ENCODE results near the gene PHC1.
"Not testable (repeated sequence)": the region's sequence is repeated elsewhere in the genome, so short reads cannot be mapped to it uniquely, and the experiment has no call there.

The PHC1 gene

DNA sequence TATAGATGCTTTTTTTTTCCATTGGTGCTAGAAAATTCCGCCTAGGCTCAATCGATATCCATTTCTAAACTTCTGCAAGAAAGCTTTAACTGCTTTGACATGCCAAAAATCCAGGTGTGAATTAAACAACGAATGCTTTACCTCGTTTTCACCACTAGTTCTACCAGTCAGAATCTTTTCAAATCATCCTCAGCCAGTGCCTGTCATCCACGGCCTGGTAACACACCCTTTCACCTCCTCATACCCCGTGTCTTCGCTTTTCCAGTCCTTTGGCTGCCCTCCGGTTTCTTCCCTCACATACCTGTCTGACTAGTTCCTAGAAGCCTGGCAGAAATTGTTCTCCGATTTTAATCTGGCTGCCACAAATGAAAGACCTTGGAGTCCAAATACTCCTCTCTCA is 1.4 kb upstream of the PHC1 start:
- no peak for TF ChIP-seq POLR2AphosphoS5 (IDR thresholded peaks at IDR 0.05; ENCODE audit: low read depth, low read length)
- no peak for TF ChIP-seq TAF1 (IDR thresholded peaks at IDR 0.05; ENCODE audit: borderline replicate concordance, low read depth, low read length)
- TF ChIP-seq POLR2A (IDR thresholded peaks at IDR 0.05; ENCODE audit: low read depth, low read length): no peak
- no peak for DNase-seq (ENCODE audit: insufficient read length)
- no peak for FAIRE-seq

DNA sequence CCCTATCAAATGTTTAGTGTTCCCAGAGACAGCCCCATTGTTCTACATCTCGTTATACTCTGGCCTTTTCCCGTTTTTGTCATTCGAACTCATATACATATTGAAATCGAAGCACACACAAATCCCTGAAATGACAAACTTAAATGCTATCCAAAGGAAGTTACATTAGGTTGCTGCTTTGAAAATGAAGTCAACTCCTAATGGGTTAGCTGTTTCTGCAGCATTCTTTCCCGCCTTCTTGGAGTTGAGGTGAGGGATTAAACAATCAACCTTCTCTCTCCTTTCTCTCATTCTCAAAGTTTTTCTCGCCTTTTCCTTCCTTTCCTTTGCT is 642 bp upstream of the PHC1 start:
- FAIRE-seq (no peak), DNase-seq (ENCODE audit: insufficient read length) (no peak)
- TF ChIP-seq POLR2AphosphoS5 (IDR thresholded peaks at IDR 0.05; ENCODE audit: low read depth, low read length): no peak
- no peak for TF ChIP-seq POLR2A (IDR thresholded peaks at IDR 0.05; ENCODE audit: low read depth, low read length)
- no peak for TF ChIP-seq TAF1 (IDR thresholded peaks at IDR 0.05; ENCODE audit: borderline replicate concordance, low read depth, low read length)

DNA sequence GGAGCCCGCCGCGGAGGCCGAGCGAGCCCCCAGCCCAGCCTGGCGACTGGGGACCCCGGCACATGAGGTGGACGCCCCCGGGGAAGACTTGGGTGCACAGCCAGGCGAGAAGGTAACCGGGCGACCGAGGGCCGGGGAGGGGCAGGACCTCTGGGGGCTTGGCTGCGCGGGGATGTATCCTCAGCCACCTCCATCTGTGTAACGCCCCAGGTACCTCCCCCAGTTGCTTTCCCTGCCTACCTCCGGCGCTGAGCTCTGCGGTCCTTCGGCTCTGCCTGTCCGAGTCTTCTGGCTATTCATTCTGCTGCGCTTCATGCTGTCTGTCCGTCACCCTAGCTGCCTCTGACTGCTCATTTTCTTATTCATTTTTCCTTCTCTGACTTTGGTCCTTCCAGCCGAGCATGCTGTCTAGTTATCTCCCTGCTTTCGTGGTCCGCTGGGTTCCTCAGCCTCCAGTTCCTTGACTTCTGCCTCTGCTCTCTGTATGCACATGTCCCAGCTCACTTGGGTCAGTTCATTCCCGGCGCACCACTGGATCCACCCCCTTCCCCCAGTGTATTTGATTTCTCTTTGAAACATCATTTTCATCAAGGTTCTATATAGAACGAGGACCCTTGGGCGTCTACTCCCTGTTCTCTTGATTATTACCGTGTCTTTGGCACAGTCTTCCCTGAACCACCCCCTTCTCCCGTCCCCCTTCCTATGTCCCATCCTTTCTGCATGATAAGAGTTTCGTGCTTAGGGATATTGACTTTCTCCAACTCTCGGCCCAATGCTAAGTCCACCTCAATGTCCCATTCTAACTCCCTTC is 612 bp downstream of the PHC1 start:
- DNase-seq (ENCODE audit: insufficient read length) (peak; percentile 65), FAIRE-seq (peak; percentile 38)
- no peak for TF ChIP-seq POLR2A (IDR thresholded peaks at IDR 0.05; ENCODE audit: low read depth, low read length)
- no peak for TF ChIP-seq POLR2AphosphoS5 (IDR thresholded peaks at IDR 0.05; ENCODE audit: low read depth, low read length)
- no peak for TF ChIP-seq TAF1 (IDR thresholded peaks at IDR 0.05; ENCODE audit: borderline replicate concordance, low read depth, low read length)

- TF ChIP-seq TAF1 (IDR thresholded peaks at IDR 0.05; ENCODE audit: borderline replicate concordance, low read depth, low read length) (no peak), POLR2AphosphoS5 (IDR thresholded peaks at IDR 0.05; ENCODE audit: low read depth, low read length) (no peak)
- no peak for DNase-seq (ENCODE audit: insufficient read length)
- no peak for FAIRE-seq
These were observed 1.8 kb downstream of the PHC1 start for GRCh38 chr12:8916154-8916553.

GRCh38 chr12:8917031-8917430 is 2.7 kb downstream of the PHC1 start:
- DNase-seq (ENCODE audit: insufficient read length) (no peak), FAIRE-seq (no peak)
- no peak for TF ChIP-seq POLR2A (IDR thresholded peaks at IDR 0.05; ENCODE audit: low read depth, low read length)
- no peak for TF ChIP-seq TAF1 (IDR thresholded peaks at IDR 0.05; ENCODE audit: borderline replicate concordance, low read depth, low read length)
- TF ChIP-seq POLR2AphosphoS5 (IDR thresholded peaks at IDR 0.05; ENCODE audit: low read depth, low read length): no peak

GRCh38 chr12:8917751-8918150 is 3.4 kb downstream of the PHC1 start:
- FAIRE-seq (no peak), DNase-seq (ENCODE audit: insufficient read length) (no peak)
- no peak for TF ChIP-seq TAF1 (IDR thresholded peaks at IDR 0.05; ENCODE audit: borderline replicate concordance, low read depth, low read length)
- TF ChIP-seq POLR2AphosphoS5 (IDR thresholded peaks at IDR 0.05; ENCODE audit: low read depth, low read length): no peak
- no peak for TF ChIP-seq POLR2A (IDR thresholded peaks at IDR 0.05; ENCODE audit: low read depth, low read length)

GRCh38 chr12:8919643-8920042 is 5.3 kb downstream of the PHC1 start:
- DNase-seq (ENCODE audit: insufficient read length); FAIRE-seq: not testable (repeated sequence)

DNA sequence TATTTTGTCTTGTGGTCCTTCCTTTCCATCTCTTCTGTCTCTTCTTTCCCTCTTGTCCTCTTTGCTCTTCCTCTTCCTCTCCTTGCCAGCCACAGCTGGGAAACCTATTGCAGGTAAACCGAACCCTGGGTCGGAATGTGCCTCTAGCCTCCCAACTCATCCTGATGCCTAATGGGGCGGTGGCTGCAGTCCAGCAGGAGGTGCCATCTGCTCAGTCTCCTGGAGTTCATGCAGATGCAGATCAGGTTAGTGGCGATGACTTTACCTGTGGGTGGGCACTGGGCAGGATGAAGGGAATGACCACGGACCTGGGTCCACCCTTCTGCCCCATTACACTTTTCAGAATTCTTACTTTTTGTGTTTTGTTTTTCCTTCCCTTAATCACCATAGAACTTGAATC is 8.2 kb downstream of the PHC1 start:
- DNase-seq (ENCODE audit: insufficient read length): no peak
- FAIRE-seq: no peak

DNA sequence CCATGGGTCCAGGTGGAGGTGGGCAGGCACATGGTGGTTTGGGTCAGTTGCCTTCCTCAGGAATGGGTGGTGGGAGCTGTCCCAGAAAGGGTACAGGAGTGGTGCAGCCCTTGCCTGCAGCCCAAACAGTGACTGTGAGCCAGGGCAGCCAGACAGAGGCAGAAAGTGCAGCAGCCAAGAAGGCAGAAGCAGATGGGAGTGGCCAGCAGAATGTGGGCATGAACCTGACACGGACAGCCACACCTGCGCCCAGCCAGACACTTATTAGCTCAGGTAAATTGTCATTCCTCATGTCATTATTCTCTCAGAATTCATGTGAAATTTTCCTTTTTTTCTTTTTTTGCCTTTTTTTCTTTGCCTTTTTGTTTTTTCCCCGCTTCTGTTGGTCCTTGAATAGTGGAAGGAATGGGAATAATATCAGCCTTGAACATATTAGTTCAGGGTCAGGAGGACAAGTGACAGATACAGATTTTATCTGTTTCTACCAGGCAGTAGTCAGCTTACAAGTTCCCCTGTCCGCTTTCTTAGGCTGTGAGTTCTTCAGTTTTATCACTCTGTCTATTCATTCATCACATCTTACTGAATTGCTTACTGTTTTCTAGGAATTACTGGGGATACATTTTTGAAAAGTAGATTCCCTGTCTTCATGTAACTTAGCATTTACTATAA is 16.5 kb downstream of the PHC1 start:
- not testable (repeated sequence) for DNase-seq (ENCODE audit: insufficient read length); FAIRE-seq

More for the DNA sequence above, 8.2 kb downstream of the PHC1 start:
- TF ChIP-seq POLR2A (IDR thresholded peaks at IDR 0.05; ENCODE audit: low read depth, low read length) (no peak), POLR2AphosphoS5 (IDR thresholded peaks at IDR 0.05; ENCODE audit: low read depth, low read length) (no peak), TAF1 (IDR thresholded peaks at IDR 0.05; ENCODE audit: borderline replicate concordance, low read depth, low read length) (no peak)

DNA sequence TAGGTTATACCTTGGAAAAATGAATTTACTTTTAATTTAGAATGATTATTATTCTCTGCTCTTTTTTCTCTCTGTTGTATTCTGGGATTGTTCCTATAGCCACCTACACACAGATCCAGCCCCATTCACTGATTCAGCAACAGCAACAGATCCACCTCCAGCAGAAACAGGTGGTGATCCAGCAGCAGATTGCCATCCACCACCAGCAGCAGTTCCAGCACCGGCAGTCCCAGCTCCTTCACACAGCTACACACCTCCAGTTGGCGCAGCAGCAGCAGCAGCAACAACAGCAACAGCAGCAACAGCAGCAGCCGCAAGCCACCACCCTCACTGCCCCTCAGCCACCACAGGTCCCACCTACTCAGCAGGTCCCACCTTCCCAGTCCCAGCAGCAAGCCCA is 18.2 kb downstream of the PHC1 start:
- not testable (repeated sequence) for DNase-seq (ENCODE audit: insufficient read length); FAIRE-seq

- FAIRE-seq; DNase-seq (ENCODE audit: insufficient read length): not testable (repeated sequence)
These were observed 19.8 kb downstream of the PHC1 start for GRCh38 chr12:8934080-8934479.

DNA sequence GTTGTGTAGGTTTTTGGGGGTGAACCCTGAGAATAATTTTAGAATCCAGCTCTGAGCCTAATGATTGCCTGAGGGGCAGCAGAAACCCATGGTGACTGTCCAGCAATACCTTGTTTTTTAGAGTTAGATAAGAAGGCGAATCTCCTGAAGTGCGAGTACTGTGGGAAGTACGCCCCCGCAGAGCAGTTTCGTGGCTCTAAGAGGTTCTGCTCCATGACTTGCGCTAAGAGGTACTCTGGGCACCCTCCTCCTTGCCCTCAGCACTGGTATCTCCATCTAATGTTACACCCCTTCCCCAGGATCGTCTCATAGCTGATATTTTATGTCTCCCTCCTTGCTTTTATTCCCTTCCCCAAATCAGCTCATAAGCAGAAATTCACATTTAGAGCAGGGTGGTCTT is 22.4 kb downstream of the PHC1 start:
- FAIRE-seq (no peak), DNase-seq (ENCODE audit: insufficient read length) (no peak)
- no peak for TF ChIP-seq POLR2AphosphoS5 (IDR thresholded peaks at IDR 0.05; ENCODE audit: low read depth, low read length)
- TF ChIP-seq TAF1 (IDR thresholded peaks at IDR 0.05; ENCODE audit: borderline replicate concordance, low read depth, low read length): no peak
- TF ChIP-seq POLR2A (IDR thresholded peaks at IDR 0.05; ENCODE audit: low read depth, low read length): no peak

GRCh38 chr12:8937842-8938442 is 23.6 kb downstream of the PHC1 start:
- not testable (repeated sequence) for DNase-seq (ENCODE audit: insufficient read length); FAIRE-seq
